GM23338 (cell line): Measurements from ENCODE around the gene GAS2.

Experiments
- ETS1 ChIP-seq: IDR thresholded peaks from 2 replicates; pipeline ENCODE4 v1.6.1; 2016; ENCODE audit warnings: antibody characterized with exemption
- EZH2 ChIP-seq: fragments of 200-600 bp; sonication (generic); IDR thresholded peaks from one replicate; pipeline ENCODE4 v1.8.0; 2017; ENCODE audit warnings: antibody characterized with exemption, mild to moderate bottlenecking, low read depth; ENCODE audit not compliant: unreplicated experiment
- EZH2phosphoT487 ChIP-seq: fragments of 200-600 bp; sonication (generic); IDR thresholded peaks from one replicate; pipeline ENCODE4 v1.8.1; 2018; ENCODE audit warnings: antibody characterized with exemption; ENCODE audit not compliant: unreplicated experiment
- JUNB ChIP-seq: IDR thresholded peaks from one replicate; pipeline ENCODE4 v1.6.1; 2016; ENCODE audit warnings: antibody characterized with exemption; ENCODE audit not compliant: unreplicated experiment
- POLR2AphosphoS5 ChIP-seq: IDR thresholded peaks from 2 replicates; pipeline ENCODE4 v1.6.1; 2016; ENCODE audit warnings: antibody characterized with exemption, low read depth
- ZNF114 ChIP-seq: fragments of 250-450 bp; sonication (Bioruptor Pico); IDR thresholded peaks from 2 replicates; pipeline ENCODE4 v1.5.0; 2020; ENCODE audit warnings: mild to moderate bottlenecking, moderate library complexity
- TF ChIP-seq, protein P1 (sequence below), 2 experiments: fragments of 200-600 bp in 1 of 2; sonication (generic) in 1 of 2; conservative IDR thresholded peaks; 2 replicates each; pipeline versions ENCODE4 v1.5.1 to v1.6.1; 2016 to 2017; ENCODE audit warnings: antibody characterized with exemption in 2 of 2, low read depth in 2 of 2, mild to moderate bottlenecking in 2 of 2, moderate library complexity in 1 of 2
- TF ChIP-seq, protein P2 (sequence below): IDR thresholded peaks from one replicate; pipeline ENCODE4 v1.6.1; 2018; ENCODE audit warnings: antibody characterized with exemption; ENCODE audit not compliant: unreplicated experiment
- TF ChIP-seq, protein P3 (sequence below): fragments of 250-450 bp; sonication (Bioruptor Pico); IDR thresholded peaks from 2 replicates; pipeline ENCODE4 v1.5.0; 2020; ENCODE audit warnings: mild to moderate bottlenecking, moderate library complexity

DNA sequence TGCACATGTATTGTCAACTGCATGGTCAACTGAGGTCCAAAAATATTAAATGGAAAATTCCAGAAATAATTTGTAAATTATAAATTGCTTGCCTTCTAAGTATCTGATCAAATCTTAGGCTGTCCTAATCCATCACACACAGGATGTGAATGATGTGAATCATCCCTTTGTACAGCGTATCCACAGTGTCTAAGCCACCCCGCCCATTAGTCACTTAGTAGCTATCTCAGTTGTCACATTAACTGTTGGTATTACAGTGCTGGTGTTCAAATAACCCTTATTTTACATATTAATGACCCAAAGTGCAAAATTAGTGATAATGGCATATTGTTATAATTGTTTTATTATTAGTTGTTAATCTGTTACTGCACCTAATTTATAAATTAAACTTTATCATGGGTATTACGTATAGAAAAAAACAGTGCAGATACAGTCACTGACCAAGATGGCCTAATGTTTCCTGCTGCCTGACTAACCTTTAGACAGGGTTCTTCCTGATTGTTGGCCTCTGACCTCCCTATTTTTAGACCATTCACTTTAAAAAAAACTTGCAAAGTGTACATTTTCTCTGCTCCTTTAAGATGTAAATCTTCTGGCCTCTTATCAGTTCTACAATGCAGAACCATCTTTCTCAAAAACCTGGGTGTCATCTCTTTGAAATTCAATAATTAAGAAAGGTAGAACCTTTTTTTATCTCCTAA, 166.1 kb downstream of the GAS2 start:
- TF ChIP-seq, protein P1, sequence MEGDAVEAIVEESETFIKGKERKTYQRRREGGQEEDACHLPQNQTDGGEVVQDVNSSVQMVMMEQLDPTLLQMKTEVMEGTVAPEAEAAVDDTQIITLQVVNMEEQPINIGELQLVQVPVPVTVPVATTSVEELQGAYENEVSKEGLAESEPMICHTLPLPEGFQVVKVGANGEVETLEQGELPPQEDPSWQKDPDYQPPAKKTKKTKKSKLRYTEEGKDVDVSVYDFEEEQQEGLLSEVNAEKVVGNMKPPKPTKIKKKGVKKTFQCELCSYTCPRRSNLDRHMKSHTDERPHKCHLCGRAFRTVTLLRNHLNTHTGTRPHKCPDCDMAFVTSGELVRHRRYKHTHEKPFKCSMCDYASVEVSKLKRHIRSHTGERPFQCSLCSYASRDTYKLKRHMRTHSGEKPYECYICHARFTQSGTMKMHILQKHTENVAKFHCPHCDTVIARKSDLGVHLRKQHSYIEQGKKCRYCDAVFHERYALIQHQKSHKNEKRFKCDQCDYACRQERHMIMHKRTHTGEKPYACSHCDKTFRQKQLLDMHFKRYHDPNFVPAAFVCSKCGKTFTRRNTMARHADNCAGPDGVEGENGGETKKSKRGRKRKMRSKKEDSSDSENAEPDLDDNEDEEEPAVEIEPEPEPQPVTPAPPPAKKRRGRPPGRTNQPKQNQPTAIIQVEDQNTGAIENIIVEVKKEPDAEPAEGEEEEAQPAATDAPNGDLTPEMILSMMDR (conservative IDR thresholded peaks at IDR 0.05; ENCODE audit: low read depth in 2 of 2): no peak
- TF ChIP-seq EZH2 (no peak), POLR2AphosphoS5 (no peak), ETS1 (no peak), JUNB (no peak), EZH2phosphoT487 (no peak), ZNF114 (no peak)
- TF ChIP-seq, protein P2, sequence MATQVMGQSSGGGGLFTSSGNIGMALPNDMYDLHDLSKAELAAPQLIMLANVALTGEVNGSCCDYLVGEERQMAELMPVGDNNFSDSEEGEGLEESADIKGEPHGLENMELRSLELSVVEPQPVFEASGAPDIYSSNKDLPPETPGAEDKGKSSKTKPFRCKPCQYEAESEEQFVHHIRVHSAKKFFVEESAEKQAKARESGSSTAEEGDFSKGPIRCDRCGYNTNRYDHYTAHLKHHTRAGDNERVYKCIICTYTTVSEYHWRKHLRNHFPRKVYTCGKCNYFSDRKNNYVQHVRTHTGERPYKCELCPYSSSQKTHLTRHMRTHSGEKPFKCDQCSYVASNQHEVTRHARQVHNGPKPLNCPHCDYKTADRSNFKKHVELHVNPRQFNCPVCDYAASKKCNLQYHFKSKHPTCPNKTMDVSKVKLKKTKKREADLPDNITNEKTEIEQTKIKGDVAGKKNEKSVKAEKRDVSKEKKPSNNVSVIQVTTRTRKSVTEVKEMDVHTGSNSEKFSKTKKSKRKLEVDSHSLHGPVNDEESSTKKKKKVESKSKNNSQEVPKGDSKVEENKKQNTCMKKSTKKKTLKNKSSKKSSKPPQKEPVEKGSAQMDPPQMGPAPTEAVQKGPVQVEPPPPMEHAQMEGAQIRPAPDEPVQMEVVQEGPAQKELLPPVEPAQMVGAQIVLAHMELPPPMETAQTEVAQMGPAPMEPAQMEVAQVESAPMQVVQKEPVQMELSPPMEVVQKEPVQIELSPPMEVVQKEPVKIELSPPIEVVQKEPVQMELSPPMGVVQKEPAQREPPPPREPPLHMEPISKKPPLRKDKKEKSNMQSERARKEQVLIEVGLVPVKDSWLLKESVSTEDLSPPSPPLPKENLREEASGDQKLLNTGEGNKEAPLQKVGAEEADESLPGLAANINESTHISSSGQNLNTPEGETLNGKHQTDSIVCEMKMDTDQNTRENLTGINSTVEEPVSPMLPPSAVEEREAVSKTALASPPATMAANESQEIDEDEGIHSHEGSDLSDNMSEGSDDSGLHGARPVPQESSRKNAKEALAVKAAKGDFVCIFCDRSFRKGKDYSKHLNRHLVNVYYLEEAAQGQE: no peak
- TF ChIP-seq, protein P3, sequence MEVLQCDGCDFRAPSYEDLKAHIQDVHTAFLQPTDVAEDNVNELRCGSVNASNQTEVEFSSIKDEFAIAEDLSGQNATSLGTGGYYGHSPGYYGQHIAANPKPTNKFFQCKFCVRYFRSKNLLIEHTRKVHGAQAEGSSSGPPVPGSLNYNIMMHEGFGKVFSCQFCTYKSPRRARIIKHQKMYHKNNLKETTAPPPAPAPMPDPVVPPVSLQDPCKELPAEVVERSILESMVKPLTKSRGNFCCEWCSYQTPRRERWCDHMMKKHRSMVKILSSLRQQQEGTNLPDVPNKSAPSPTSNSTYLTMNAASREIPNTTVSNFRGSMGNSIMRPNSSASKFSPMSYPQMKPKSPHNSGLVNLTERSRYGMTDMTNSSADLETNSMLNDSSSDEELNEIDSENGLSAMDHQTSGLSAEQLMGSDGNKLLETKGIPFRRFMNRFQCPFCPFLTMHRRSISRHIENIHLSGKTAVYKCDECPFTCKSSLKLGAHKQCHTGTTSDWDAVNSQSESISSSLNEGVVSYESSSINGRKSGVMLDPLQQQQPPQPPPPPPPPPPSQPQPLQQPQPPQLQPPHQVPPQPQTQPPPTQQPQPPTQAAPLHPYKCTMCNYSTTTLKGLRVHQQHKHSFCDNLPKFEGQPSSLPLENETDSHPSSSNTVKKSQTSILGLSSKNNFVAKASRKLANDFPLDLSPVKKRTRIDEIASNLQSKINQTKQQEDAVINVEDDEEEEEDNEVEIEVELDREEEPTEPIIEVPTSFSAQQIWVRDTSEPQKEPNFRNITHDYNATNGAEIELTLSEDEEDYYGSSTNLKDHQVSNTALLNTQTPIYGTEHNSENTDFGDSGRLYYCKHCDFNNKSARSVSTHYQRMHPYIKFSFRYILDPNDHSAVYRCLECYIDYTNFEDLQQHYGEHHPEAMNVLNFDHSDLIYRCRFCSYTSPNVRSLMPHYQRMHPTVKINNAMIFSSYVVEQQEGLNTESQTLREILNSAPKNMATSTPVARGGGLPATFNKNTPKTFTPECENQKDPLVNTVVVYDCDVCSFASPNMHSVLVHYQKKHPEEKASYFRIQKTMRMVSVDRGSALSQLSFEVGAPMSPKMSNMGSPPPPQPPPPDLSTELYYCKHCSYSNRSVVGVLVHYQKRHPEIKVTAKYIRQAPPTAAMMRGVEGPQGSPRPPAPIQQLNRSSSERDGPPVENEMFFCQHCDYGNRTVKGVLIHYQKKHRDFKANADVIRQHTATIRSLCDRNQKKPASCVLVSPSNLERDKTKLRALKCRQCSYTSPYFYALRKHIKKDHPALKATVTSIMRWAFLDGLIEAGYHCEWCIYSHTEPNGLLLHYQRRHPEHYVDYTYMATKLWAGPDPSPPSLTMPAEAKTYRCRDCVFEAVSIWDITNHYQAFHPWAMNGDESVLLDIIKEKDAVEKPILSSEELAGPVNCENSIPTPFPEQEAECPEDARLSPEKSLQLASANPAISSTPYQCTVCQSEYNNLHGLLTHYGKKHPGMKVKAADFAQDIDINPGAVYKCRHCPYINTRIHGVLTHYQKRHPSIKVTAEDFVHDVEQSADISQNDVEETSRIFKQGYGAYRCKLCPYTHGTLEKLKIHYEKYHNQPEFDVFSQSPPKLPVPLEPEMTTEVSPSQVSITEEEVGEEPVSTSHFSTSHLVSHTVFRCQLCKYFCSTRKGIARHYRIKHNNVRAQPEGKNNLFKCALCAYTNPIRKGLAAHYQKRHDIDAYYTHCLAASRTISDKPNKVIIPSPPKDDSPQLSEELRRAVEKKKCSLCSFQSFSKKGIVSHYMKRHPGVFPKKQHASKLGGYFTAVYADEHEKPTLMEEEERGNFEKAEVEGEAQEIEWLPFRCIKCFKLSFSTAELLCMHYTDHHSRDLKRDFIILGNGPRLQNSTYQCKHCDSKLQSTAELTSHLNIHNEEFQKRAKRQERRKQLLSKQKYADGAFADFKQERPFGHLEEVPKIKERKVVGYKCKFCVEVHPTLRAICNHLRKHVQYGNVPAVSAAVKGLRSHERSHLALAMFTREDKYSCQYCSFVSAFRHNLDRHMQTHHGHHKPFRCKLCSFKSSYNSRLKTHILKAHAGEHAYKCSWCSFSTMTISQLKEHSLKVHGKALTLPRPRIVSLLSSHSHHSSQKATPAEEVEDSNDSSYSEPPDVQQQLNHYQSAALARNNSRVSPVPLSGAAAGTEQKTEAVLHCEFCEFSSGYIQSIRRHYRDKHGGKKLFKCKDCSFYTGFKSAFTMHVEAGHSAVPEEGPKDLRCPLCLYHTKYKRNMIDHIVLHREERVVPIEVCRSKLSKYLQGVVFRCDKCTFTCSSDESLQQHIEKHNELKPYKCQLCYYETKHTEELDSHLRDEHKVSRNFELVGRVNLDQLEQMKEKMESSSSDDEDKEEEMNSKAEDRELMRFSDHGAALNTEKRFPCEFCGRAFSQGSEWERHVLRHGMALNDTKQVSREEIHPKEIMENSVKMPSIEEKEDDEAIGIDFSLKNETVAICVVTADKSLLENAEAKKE (CRISPR knock-in tag): no peak
